ENCODE results near the gene OR1F1.

DNA sequence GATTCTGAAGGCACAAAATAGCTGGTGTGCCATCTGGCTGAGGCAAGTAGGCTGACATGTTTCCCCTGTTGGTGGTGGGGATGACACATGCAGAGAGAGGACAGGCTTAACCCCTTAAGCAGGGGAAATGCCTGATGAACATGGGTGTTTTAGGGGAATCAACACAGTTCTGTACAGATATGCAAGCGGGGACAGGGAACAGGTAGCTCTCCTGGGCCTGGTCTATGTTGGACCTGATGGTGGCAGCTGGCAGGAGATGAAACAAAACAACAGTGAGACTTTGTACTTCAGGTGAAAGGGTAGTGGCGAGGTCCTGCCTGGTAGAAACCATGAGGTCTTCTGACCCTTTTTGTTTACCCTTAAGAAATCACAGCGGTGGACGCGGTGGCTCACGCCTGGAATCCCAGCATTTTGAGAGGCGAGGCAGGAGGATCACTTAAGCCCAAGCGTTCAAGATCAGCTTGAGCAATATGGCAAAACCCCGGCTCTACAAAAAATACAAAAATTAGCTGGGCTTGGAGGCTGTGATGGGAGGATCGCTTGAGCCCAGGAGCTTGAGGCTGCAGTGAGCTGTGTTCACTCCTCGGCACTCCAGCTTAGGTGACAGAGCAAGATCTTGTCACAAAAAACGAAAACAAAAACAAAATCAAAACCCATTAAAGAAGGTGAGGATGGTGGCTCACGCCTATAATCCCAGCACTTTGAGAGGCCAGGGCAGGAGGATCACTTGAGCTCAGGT lies 10.5 kb downstream of the OR1F1 start:
- TF ChIP-seq CTCF (conservative IDR thresholded peaks at IDR 0.05; ENCODE audit: low read depth in 2 of 2) (no peak), EZH2 (IDR thresholded peaks at IDR 0.05; ENCODE audit: low read depth, unreplicated experiment) (no peak), JUNB (IDR thresholded peaks at IDR 0.05; ENCODE audit: unreplicated experiment) (no peak), EZH2phosphoT487 (IDR thresholded peaks at IDR 0.05; ENCODE audit: unreplicated experiment) (no peak), POLR2AphosphoS5 (IDR thresholded peaks at IDR 0.05; ENCODE audit: low read depth) (no peak), ETS1 (IDR thresholded peaks at IDR 0.05) (no peak)
- TF ChIP-seq, protein P1, sequence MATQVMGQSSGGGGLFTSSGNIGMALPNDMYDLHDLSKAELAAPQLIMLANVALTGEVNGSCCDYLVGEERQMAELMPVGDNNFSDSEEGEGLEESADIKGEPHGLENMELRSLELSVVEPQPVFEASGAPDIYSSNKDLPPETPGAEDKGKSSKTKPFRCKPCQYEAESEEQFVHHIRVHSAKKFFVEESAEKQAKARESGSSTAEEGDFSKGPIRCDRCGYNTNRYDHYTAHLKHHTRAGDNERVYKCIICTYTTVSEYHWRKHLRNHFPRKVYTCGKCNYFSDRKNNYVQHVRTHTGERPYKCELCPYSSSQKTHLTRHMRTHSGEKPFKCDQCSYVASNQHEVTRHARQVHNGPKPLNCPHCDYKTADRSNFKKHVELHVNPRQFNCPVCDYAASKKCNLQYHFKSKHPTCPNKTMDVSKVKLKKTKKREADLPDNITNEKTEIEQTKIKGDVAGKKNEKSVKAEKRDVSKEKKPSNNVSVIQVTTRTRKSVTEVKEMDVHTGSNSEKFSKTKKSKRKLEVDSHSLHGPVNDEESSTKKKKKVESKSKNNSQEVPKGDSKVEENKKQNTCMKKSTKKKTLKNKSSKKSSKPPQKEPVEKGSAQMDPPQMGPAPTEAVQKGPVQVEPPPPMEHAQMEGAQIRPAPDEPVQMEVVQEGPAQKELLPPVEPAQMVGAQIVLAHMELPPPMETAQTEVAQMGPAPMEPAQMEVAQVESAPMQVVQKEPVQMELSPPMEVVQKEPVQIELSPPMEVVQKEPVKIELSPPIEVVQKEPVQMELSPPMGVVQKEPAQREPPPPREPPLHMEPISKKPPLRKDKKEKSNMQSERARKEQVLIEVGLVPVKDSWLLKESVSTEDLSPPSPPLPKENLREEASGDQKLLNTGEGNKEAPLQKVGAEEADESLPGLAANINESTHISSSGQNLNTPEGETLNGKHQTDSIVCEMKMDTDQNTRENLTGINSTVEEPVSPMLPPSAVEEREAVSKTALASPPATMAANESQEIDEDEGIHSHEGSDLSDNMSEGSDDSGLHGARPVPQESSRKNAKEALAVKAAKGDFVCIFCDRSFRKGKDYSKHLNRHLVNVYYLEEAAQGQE (IDR thresholded peaks at IDR 0.05; ENCODE audit: unreplicated experiment): no peak
